WTC11 (cell line): Measurements from ENCODE around the gene ASTN2. TPM values are rescaled to one million over a fixed set of nuclear protein-coding genes. Genes with fewer than 3 reads are reported as not detected.

ENCODE experiments used
- ATAC-seq: fragments of 200-7000 bp; cut with Tn5 transposase; 2 replicates; pipeline ENCODE4 v1.10.0; 2021; ENCODE audit warnings: mild to moderate bottlenecking, moderate library complexity
- CTCF ChIA-PET: fragments of 300-600 bp; sonication (Branson Sonifier 250); formaldehyde crosslinking; loops from one replicate; lab custom pipeline; 2021; ENCODE audit warnings: antibody characterized with exemption; lab: Charles Lee
- POLR2A ChIA-PET: fragments of 350-600 bp; sonication (Branson Sonifier 250); formaldehyde crosslinking; loops from one replicate; lab custom pipeline; 2021; ENCODE audit warnings: antibody characterized with exemption; lab: Charles Lee
- DNase-seq: peaks from one replicate; pipeline ENCODE4 v3.0.0; 2021; ENCODE audit warnings: low spot score
- H3K27ac Mint-ChIP-seq: 2 replicates; pipeline ENCODE4 v1.8.0; 2021; ENCODE audit warnings: mixed read lengths
- H3K27me3 Mint-ChIP-seq: 2 replicates; pipeline ENCODE4 v1.8.0; 2021; ENCODE audit warnings: low read depth, mild to moderate bottlenecking, moderate library complexity, mixed read lengths
- H3K36me3 Mint-ChIP-seq: 2 replicates; pipeline ENCODE4 v1.8.0; 2021; ENCODE audit warnings: mixed read lengths
- H3K4me1 Mint-ChIP-seq: 2 replicates; pipeline ENCODE4 v1.8.0; 2022; ENCODE audit warnings: mixed read lengths
- H3K4me3 Mint-ChIP-seq: 2 replicates; pipeline ENCODE4 v1.8.0; 2021; ENCODE audit warnings: mild to moderate bottlenecking, moderate library complexity, mixed read lengths
- H3K9me3 Mint-ChIP-seq: 2 replicates; pipeline ENCODE4 v1.8.0; 2021; ENCODE audit warnings: mixed read lengths
- CBFB ChIP-seq: sonication (generic); formaldehyde crosslinking; IDR thresholded peaks from 2 replicates; pipeline ENCODE4 v1.8.1; 2022; ENCODE audit warnings: mild to moderate bottlenecking, low read depth, missing genetic modification reagents
- ETV6 ChIP-seq: sonication (generic); formaldehyde crosslinking; IDR thresholded peaks from 2 replicates; pipeline ENCODE4 v1.8.1; 2022; ENCODE audit warnings: mild to moderate bottlenecking, missing genetic modification reagents
- MYBL2 ChIP-seq: sonication (generic); formaldehyde crosslinking; IDR thresholded peaks from 2 replicates; pipeline ENCODE4 v1.8.1; 2023; ENCODE audit warnings: mild to moderate bottlenecking, moderate library complexity, missing genetic modification reagents
- SMAD3 ChIP-seq: sonication (generic); formaldehyde crosslinking; IDR thresholded peaks from 2 replicates; pipeline ENCODE4 v1.8.0; 2022; ENCODE audit warnings: missing genetic modification reagents, mild to moderate bottlenecking, borderline replicate concordance
- TCF7 ChIP-seq: sonication (generic); formaldehyde crosslinking; IDR thresholded peaks from 2 replicates; pipeline ENCODE4 v1.8.0; 2022; ENCODE audit warnings: mild to moderate bottlenecking, low read depth, missing genetic modification reagents, moderate library complexity
- TEAD4 ChIP-seq: sonication (generic); formaldehyde crosslinking; IDR thresholded peaks from 2 replicates; pipeline ENCODE4 v1.8.0; 2022; ENCODE audit warnings: mild to moderate bottlenecking, missing genetic modification reagents
- ZNF121 ChIP-seq: sonication (generic); formaldehyde crosslinking; IDR thresholded peaks from 2 replicates; pipeline ENCODE4 v1.8.0; 2023; ENCODE audit warnings: missing genetic modification reagents
- ZNF317 ChIP-seq: sonication (generic); formaldehyde crosslinking; IDR thresholded peaks from 2 replicates; pipeline ENCODE4 v1.8.1; 2023; ENCODE audit warnings: low read depth, mild to moderate bottlenecking, moderate library complexity, missing genetic modification reagents, borderline replicate concordance
- ZNF671 ChIP-seq: fragments of 250-450 bp; sonication (Bioruptor Pico); IDR thresholded peaks from 2 replicates; pipeline ENCODE4 v1.8.0; 2021; ENCODE audit warnings: mild to moderate bottlenecking
- total RNA-seq: library from RNA; stranded (reverse); gene quantifications from 3 replicates; pipeline ENCODE4 v1.2.3, GENCODE V29; 2021
- TF ChIP-seq, protein P1 (sequence below): fragments of 250-450 bp; sonication (Bioruptor Pico); IDR thresholded peaks from 2 replicates; pipeline ENCODE4 v1.9.0; 2021; ENCODE audit warnings: mild to moderate bottlenecking
- TF ChIP-seq, protein P2 (sequence below): sonication (generic); formaldehyde crosslinking; IDR thresholded peaks from 2 replicates; pipeline ENCODE4 v1.8.1; 2023; ENCODE audit warnings: mild to moderate bottlenecking, missing genetic modification reagents
- TF ChIP-seq, protein P3 (sequence below): sonication (generic); formaldehyde crosslinking; IDR thresholded peaks from 2 replicates; pipeline ENCODE4 v1.8.1; 2023; ENCODE audit warnings: mild to moderate bottlenecking, moderate library complexity, missing genetic modification reagents
- TF ChIP-seq, protein P4 (sequence below): sonication (generic); formaldehyde crosslinking; IDR thresholded peaks from 2 replicates; pipeline ENCODE4 v1.8.0; 2023; ENCODE audit warnings: missing genetic modification reagents, mild to moderate bottlenecking, borderline replicate concordance
- TF ChIP-seq, protein P5 (sequence below): sonication (generic); formaldehyde crosslinking; IDR thresholded peaks from 2 replicates; pipeline ENCODE4 v1.8.1; 2022; ENCODE audit warnings: low read depth, missing genetic modification reagents, borderline replicate concordance
- TF ChIP-seq, protein P6 (sequence below): fragments of 200-600 bp; IDR thresholded peaks from 2 replicates; pipeline ENCODE4 v1.8.0; 2022; ENCODE audit warnings: antibody characterized with exemption
- TF ChIP-seq, protein P7 (sequence below): fragments of 250-450 bp; sonication (Bioruptor Pico); IDR thresholded peaks from 2 replicates; pipeline ENCODE4 v1.9.0; 2021; ENCODE audit warnings: moderate library complexity, mild to moderate bottlenecking, inconsistent platforms, borderline replicate concordance
- TF ChIP-seq, protein P8 (sequence below): sonication (generic); formaldehyde crosslinking; IDR thresholded peaks from 2 replicates; pipeline ENCODE4 v1.8.1; 2022; ENCODE audit warnings: mild to moderate bottlenecking, missing genetic modification reagents, moderate library complexity, borderline replicate concordance

ASTN2 gene
- total RNA-seq, 1 experiment from 2014 or later = 16.2 TPM

- TF ChIP-seq, protein P1, sequence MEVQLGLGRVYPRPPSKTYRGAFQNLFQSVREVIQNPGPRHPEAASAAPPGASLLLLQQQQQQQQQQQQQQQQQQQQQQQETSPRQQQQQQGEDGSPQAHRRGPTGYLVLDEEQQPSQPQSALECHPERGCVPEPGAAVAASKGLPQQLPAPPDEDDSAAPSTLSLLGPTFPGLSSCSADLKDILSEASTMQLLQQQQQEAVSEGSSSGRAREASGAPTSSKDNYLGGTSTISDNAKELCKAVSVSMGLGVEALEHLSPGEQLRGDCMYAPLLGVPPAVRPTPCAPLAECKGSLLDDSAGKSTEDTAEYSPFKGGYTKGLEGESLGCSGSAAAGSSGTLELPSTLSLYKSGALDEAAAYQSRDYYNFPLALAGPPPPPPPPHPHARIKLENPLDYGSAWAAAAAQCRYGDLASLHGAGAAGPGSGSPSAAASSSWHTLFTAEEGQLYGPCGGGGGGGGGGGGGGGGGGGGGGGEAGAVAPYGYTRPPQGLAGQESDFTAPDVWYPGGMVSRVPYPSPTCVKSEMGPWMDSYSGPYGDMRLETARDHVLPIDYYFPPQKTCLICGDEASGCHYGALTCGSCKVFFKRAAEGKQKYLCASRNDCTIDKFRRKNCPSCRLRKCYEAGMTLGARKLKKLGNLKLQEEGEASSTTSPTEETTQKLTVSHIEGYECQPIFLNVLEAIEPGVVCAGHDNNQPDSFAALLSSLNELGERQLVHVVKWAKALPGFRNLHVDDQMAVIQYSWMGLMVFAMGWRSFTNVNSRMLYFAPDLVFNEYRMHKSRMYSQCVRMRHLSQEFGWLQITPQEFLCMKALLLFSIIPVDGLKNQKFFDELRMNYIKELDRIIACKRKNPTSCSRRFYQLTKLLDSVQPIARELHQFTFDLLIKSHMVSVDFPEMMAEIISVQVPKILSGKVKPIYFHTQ = no peak
These were observed 962.6 kb downstream of the ASTN2 start (continued) for GRCh38 chr9:116452227-116452626.

DNA sequence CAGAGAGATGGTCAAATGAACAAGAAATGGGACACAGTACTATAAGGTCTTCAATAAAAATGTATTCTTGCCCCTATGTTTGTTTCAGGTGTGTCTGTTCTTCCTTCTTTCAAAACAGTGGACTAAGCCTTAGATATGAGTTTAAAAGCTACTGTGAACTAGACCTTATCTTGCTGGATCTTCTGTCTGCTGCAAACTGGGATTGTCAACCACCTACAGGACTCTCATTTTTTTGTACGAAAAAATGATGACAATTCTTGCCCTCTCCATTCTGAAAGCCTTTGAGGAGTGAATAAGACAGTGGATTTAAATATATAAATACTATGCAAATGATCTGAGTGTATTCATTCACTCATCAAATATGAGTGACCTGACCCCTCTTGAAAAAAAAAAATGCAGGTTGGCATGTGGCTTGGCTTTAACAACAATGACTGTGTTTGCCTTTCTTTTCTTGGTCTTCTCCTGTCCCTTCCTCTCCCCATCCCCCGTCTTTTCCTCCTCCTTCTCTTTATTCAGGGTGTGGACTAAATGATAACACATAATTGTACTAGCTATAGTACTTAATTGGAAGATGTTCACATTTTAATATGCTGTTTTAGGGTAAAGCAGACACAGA is 963.2 kb downstream of the ASTN2 start:
- DNase-seq (no peak), ATAC-seq (no peak)
- TF ChIP-seq, protein P2, sequence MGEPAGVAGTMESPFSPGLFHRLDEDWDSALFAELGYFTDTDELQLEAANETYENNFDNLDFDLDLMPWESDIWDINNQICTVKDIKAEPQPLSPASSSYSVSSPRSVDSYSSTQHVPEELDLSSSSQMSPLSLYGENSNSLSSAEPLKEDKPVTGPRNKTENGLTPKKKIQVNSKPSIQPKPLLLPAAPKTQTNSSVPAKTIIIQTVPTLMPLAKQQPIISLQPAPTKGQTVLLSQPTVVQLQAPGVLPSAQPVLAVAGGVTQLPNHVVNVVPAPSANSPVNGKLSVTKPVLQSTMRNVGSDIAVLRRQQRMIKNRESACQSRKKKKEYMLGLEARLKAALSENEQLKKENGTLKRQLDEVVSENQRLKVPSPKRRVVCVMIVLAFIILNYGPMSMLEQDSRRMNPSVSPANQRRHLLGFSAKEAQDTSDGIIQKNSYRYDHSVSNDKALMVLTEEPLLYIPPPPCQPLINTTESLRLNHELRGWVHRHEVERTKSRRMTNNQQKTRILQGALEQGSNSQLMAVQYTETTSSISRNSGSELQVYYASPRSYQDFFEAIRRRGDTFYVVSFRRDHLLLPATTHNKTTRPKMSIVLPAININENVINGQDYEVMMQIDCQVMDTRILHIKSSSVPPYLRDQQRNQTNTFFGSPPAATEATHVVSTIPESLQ = no peak
- no peak for TF ChIP-seq ZNF121
- TF ChIP-seq MYBL2 (CRISPR knock-in tag) = no peak
- TF ChIP-seq, protein P3, sequence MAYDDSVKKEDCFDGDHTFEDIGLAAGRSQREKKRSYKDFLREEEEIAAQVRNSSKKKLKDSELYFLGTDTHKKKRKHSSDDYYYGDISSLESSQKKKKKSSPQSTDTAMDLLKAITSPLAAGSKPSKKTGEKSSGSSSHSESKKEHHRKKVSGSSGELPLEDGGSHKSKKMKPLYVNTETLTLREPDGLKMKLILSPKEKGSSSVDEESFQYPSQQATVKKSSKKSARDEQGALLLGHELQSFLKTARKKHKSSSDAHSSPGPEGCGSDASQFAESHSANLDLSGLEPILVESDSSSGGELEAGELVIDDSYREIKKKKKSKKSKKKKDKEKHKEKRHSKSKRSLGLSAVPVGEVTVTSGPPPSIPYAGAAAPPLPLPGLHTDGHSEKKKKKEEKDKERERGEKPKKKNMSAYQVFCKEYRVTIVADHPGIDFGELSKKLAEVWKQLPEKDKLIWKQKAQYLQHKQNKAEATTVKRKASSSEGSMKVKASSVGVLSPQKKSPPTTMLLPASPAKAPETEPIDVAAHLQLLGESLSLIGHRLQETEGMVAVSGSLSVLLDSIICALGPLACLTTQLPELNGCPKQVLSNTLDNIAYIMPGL (CRISPR knock-in tag) = no peak
- no peak for TF ChIP-seq TEAD4 (CRISPR knock-in tag)
- TF ChIP-seq, protein P4, sequence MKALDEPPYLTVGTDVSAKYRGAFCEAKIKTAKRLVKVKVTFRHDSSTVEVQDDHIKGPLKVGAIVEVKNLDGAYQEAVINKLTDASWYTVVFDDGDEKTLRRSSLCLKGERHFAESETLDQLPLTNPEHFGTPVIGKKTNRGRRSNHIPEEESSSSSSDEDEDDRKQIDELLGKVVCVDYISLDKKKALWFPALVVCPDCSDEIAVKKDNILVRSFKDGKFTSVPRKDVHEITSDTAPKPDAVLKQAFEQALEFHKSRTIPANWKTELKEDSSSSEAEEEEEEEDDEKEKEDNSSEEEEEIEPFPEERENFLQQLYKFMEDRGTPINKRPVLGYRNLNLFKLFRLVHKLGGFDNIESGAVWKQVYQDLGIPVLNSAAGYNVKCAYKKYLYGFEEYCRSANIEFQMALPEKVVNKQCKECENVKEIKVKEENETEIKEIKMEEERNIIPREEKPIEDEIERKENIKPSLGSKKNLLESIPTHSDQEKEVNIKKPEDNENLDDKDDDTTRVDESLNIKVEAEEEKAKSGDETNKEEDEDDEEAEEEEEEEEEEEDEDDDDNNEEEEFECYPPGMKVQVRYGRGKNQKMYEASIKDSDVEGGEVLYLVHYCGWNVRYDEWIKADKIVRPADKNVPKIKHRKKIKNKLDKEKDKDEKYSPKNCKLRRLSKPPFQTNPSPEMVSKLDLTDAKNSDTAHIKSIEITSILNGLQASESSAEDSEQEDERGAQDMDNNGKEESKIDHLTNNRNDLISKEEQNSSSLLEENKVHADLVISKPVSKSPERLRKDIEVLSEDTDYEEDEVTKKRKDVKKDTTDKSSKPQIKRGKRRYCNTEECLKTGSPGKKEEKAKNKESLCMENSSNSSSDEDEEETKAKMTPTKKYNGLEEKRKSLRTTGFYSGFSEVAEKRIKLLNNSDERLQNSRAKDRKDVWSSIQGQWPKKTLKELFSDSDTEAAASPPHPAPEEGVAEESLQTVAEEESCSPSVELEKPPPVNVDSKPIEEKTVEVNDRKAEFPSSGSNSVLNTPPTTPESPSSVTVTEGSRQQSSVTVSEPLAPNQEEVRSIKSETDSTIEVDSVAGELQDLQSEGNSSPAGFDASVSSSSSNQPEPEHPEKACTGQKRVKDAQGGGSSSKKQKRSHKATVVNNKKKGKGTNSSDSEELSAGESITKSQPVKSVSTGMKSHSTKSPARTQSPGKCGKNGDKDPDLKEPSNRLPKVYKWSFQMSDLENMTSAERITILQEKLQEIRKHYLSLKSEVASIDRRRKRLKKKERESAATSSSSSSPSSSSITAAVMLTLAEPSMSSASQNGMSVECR (CRISPR knock-in tag) = no peak
- no peak for TF ChIP-seq ETV6 (CRISPR knock-in tag)
- TF ChIP-seq ZNF317 = no peak
- TF ChIP-seq, protein P5, sequence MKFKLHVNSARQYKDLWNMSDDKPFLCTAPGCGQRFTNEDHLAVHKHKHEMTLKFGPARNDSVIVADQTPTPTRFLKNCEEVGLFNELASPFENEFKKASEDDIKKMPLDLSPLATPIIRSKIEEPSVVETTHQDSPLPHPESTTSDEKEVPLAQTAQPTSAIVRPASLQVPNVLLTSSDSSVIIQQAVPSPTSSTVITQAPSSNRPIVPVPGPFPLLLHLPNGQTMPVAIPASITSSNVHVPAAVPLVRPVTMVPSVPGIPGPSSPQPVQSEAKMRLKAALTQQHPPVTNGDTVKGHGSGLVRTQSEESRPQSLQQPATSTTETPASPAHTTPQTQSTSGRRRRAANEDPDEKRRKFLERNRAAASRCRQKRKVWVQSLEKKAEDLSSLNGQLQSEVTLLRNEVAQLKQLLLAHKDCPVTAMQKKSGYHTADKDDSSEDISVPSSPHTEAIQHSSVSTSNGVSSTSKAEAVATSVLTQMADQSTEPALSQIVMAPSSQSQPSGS (CRISPR knock-in tag) = no peak
- no peak for TF ChIP-seq TCF7 (CRISPR knock-in tag)
- TF ChIP-seq, protein P6, sequence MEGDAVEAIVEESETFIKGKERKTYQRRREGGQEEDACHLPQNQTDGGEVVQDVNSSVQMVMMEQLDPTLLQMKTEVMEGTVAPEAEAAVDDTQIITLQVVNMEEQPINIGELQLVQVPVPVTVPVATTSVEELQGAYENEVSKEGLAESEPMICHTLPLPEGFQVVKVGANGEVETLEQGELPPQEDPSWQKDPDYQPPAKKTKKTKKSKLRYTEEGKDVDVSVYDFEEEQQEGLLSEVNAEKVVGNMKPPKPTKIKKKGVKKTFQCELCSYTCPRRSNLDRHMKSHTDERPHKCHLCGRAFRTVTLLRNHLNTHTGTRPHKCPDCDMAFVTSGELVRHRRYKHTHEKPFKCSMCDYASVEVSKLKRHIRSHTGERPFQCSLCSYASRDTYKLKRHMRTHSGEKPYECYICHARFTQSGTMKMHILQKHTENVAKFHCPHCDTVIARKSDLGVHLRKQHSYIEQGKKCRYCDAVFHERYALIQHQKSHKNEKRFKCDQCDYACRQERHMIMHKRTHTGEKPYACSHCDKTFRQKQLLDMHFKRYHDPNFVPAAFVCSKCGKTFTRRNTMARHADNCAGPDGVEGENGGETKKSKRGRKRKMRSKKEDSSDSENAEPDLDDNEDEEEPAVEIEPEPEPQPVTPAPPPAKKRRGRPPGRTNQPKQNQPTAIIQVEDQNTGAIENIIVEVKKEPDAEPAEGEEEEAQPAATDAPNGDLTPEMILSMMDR = no peak
- TF ChIP-seq, protein P7, sequence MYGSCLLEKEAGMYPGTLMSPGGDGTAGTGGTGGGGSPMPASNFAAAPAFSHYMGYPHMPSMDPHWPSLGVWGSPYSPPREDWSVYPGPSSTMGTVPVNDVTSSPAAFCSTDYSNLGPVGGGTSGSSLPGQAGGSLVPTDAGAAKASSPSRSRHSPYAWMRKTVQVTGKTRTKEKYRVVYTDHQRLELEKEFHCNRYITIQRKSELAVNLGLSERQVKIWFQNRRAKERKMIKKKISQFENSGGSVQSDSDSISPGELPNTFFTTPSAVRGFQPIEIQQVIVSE (CRISPR knock-in tag) = no peak
- TF ChIP-seq, protein P8, sequence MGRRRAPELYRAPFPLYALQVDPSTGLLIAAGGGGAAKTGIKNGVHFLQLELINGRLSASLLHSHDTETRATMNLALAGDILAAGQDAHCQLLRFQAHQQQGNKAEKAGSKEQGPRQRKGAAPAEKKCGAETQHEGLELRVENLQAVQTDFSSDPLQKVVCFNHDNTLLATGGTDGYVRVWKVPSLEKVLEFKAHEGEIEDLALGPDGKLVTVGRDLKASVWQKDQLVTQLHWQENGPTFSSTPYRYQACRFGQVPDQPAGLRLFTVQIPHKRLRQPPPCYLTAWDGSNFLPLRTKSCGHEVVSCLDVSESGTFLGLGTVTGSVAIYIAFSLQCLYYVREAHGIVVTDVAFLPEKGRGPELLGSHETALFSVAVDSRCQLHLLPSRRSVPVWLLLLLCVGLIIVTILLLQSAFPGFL (CRISPR knock-in tag) = no peak
- no peak for TF ChIP-seq SMAD3 (CRISPR knock-in tag)
- no peak for TF ChIP-seq CBFB (CRISPR knock-in tag)
- no peak for TF ChIP-seq ZNF671
- H3K36me3 Mint-ChIP-seq = peaks cover 11% of the 10 kb centered on the region
- peaks cover 10% of the 10 kb centered on the region for H3K4me1 Mint-ChIP-seq
- ChIA-PET POLR2A (no interaction called here), CTCF (no interaction called here)
- H3K9me3 Mint-ChIP-seq = peaks cover 18% of the 10 kb centered on the region
- no peak overlapping the region for H3K4me3 Mint-ChIP-seq
- H3K27ac Mint-ChIP-seq = no peak overlapping the region
- no peaks in the 10 kb centered on the region; the same call in 1 of the 2 replicates for H3K27me3 Mint-ChIP-seq
